Kidney glomerular epithelial cell (primary cell): ENCODE measurements around the gene MGLL.
A peak's percentile ranks its signal among the peaks of the same experiment; 100 is the strongest.
"Not testable (repeated sequence)": the region's sequence is repeated elsewhere in the genome, so short reads cannot be mapped to it uniquely, and the experiment has no call there.

ENCODE experiments used
- DNase-seq: peaks from one replicate; lab custom pipeline; 2025; lab: John Stamatoyannopoulos, UW

MGLL gene

GRCh38 chr3:127673191-127674100, 148.9 kb downstream of the MGLL start:
- peak; percentile 36 for DNase-seq

DNA sequence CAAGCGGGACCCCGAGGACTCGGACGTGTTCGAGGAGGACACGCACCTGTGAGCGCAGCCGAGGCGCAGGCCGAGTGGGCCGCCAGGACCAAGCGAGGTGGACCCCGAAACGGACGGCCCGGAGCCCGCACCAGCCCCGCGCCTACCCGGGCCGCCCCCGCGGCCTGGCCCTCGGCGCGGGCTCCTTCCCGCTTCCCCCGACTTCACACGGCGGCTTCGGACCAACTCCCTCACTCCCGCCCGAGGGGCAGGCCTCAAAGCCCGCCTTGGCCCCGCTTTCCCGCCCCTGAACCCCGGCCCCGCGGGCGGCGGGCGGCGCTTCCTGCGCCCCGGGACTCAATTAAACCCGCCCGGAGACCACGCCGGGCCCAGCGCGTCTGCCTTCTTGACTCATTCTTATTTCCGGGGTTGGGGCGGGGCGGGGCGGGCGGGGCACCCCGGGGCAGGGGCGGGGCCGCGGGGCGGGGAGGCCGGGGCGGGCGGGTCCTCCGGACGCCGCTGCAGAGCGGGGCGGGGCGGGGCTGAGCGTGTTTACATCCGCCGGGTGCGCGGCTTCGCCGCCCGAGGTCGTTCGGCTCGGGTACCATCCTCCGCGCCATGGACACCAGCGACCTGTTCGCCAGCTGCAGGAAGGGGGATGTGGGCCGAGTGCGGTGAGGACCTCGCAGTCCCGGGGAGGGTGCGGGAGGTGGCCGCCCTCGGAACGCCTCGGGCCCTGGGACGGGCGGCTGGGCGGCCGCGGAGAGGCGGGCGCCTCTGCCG, 149.7 kb downstream of the MGLL start, which contains the start of gene ABTB1:
Gene ABTB1, plus strand, starts transcription at position 524 of the 762 bp plus-strand sequence. Its CDS starts 74 bp downstream, at position 598.
- DNase-seq: peak; percentile 69

GRCh38 chr3:127671523-127672428, 150.5 kb downstream of the MGLL start:
- DNase-seq: no peak

GRCh38 chr3:127670761-127671522, 151.4 kb downstream of the MGLL start:
- no peak for DNase-seq

- no peak for DNase-seq
Measured at GRCh38 chr3:127670229-127670559, 152.1 kb downstream of the MGLL start.

- DNase-seq: no peak
Measured at GRCh38 chr3:127669541-127670228, 152.6 kb downstream of the MGLL start.

GRCh38 chr3:127668906-127669305, 153.4 kb downstream of the MGLL start:
- no peak for DNase-seq

GRCh38 chr3:127667119-127667681, 155.1 kb downstream of the MGLL start:
- DNase-seq: no peak

DNA sequence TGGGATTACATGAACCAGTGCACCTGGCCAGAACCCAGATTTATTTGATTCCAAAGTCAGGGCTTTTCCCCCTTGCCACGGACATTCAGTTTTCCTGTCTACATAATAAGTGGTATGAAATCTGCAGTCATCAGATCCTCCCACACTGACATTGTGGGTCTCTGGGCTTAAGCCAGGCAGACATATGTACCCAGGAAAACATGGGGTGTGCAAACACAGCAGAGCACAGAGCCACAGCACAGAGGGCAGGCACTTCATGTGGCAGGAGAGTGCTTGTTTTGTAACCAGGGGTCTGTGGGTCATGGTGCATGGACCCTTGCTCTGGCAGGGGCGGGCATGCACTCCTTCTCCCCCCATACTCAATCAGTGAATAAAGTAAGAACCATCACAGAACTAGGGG, 155.6 kb downstream of the MGLL start:
- no peak for DNase-seq

DNA sequence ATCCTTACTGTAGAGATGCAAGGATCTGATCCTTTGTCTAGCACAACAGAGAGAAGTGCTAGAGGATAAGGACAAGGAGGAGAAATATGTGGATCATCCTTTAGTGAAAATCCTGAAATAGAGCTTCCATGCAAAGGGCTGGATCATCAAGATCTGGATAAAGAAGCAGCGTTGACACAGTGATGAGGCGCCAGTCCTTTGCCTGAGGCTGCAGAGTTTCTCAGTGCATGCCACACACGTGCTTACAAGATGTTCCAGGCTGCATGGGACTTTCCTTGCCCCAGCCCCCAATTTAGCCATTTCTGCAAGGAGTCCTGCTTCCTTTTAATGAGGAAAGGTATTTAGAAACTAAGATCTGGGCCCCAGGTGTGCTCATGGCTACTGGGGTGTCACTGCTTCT, 156.7 kb downstream of the MGLL start:
- no peak for DNase-seq

- no peak for DNase-seq
Measured at GRCh38 chr3:127665165-127665564, 157.2 kb downstream of the MGLL start.

DNA sequence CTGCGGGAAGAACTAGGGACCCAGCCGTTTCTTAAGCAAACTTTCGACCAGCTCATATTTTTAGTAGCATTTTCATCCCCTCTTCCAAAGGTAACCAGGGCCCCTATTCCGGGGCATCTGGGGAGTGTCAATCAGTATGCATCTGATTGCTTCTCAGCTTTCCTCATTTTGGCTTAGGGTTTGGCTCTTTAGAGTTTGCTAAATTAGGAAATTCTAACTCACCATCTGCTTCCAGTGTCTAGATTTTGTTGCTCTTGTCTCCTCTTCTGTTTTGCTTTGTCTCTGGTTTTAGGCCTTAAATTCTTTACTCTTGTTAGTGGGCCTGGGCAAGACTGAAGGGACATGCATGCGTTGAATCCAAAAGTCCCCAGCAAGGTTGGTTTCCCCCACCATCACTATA, 159.2 kb downstream of the MGLL start:
- DNase-seq: no peak

DNA sequence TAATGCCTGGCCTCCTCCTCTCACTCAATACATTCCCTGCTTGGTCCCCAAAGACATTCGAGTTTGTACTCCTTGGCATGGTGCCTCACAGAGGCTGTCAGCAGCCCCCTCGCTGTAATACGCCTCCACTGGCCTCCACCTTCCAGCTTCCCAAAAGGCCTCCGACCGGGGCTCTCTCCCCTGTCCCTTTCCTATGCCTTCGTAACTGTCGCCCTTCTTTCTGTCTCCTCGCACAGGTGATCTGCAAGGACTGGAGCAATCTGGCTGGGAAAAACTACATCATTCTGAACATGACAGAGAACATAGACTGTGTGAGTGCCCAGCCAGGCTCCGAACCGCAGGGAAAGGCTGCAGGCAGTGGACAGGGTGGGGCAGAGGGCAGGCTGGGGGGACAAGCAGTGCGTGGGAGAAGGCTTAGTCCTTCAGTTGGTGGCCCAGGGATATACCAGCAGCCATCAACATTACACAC, 160.3 kb downstream of the MGLL start:
- DNase-seq: no peak

DNA sequence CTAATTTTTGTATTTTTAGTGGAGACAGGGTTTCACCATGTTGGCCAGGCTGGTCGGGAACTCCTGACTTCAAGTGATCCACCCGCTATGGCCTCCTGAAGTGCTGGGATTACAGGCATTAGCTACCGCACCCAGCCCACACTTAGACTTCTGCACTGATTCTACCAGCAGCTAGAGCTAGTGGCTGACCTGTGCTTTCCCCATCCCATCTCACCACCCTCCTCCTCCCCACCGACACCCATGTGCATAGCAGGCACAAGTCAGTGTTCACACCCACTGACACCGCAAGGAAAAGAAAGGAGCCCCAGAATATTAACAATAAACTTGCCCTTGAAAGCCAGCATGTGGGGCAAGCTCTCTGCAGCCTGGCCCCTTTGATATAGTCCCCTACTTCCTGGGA, 160.7 kb downstream of the MGLL start:
- DNase-seq: no peak

GRCh38 chr3:127660621-127661251, 161.6 kb downstream of the MGLL start:
- DNase-seq: no peak

GRCh38 chr3:127658234-127658633, 164.1 kb downstream of the MGLL start:
- DNase-seq: no peak

DNA sequence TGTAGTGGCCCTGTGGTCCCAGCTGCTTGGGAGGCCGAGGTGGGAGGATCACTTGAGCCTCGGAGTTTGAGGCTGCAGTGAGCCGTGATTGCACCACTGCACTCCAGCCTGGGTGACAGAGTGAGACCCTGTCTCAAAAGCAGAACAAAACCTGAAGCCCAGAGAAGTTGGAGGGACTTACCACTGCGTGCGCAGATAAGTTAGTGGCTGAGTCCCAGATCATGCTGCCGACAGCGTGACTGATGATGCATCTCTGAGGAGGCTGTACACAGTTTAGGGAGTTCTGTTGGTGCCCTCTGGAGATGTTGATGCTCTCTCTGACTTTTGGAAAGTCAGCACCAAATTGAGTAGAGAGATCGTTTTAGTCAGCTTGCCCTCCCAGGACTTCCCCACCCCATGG, 165.4 kb downstream of the MGLL start:
- DNase-seq: no peak

- DNase-seq: no peak
Measured at GRCh38 chr3:127655641-127656040, 166.7 kb downstream of the MGLL start.

DNA sequence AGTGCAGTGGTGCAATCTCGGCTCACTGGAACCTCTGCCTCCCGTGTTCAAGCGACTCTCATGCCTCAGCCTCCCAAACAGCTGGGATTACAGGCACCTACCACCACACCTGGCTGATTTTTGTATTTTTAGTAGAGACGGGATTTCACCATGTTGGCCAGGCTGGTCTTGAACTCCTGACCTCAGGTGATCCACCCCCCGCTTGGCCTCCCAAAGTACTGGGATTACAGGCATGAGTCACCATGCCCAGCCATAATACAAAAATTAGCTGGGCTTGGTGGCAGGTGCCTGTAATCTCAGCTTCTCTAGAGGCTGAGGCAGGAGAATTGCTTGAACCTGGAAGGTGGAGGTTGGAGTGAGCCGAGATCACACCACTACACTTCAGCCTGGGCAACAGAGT, 167.3 kb downstream of the MGLL start:
- DNase-seq: not testable (repeated sequence)

DNA sequence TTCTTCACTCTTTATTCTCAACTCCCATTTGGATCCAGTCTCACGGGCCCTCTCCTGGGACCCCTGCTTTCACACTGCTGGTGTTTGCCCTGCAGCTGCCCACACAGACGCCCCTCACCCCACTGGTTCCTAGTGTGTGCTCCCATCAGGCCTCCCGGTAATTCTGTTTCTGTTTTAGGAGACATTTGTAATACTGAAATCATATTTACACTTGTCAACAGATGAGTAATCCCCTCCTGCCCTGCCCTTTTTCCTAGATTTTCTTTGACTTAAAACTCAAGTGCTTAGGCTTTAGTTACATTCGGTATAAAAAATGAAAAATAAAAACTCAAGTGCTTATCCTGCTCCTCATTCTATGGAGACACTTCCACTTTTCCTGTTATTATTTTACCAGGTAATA, 167.9 kb downstream of the MGLL start:
- DNase-seq: no peak
